HTR-8/SVneo (cell line): ENCODE data around the gene WDR33.

Experiments
- DNase-seq: peaks from one replicate; pipeline ENCODE4 v3.0.0; 2011; ENCODE audit warnings: low spot score, mixed read lengths; ENCODE audit not compliant: insufficient read length
- FAIRE-seq: peaks from 2 replicates; lab custom pipeline; 2011; peaks lifted over from hg19 to GRCh38; lab: Jason Lieb, UNC

Gene WDR33

GRCh38 chr2:127701193-127701650, 109.7 kb downstream of the WDR33 start, which contains the start of gene SFT2D3:
SFT2D3 (plus strand) TSS chr2:127701497; CDS start chr2:127701529, 32 bp downstream.
- DNase-seq = peak; percentile 95
- FAIRE-seq = peak; percentile 65

- FAIRE-seq (peak; percentile 40), DNase-seq (peak; percentile 10)
Observed at GRCh38 chr2:127700527-127701192, 110.3 kb downstream of the WDR33 start.

- FAIRE-seq (no peak), DNase-seq (no peak)
Observed at GRCh38 chr2:127698553-127699355, 112.2 kb downstream of the WDR33 start.

- FAIRE-seq = no peak
- DNase-seq = no peak
Observed at GRCh38 chr2:127697482-127698180, 113.3 kb downstream of the WDR33 start.

GRCh38 chr2:127695491-127696472, 115.2 kb downstream of the WDR33 start:
- FAIRE-seq = no peak
- no peak for DNase-seq

GRCh38 chr2:127694986-127695385, 116.0 kb downstream of the WDR33 start:
- FAIRE-seq = no peak
- no peak for DNase-seq

GRCh38 chr2:127690696-127691095, 120.3 kb downstream of the WDR33 start:
- FAIRE-seq (no peak), DNase-seq (no peak)

GRCh38 chr2:127688405-127688804, 122.6 kb downstream of the WDR33 start:
- DNase-seq (no peak), FAIRE-seq (no peak)

- no peak for FAIRE-seq
- no peak for DNase-seq
Observed at GRCh38 chr2:127685410-127686080, 125.4 kb downstream of the WDR33 start.

- DNase-seq = no peak
- FAIRE-seq = peak; percentile 23
Observed at GRCh38 chr2:127683757-127684156, 127.2 kb downstream of the WDR33 start.

GRCh38 chr2:127683056-127683455, 127.9 kb downstream of the WDR33 start:
- FAIRE-seq = no peak
- DNase-seq = no peak

GRCh38 chr2:127681976-127682857, 128.8 kb downstream of the WDR33 start:
- FAIRE-seq (no peak), DNase-seq (no peak)

- DNase-seq = no peak
- FAIRE-seq = no peak
Observed at GRCh38 chr2:127681288-127681804, 129.6 kb downstream of the WDR33 start.

GRCh38 chr2:127680706-127681287, 130.2 kb downstream of the WDR33 start:
- FAIRE-seq (no peak), DNase-seq (no peak)

GRCh38 chr2:127679680-127680361, 131.2 kb downstream of the WDR33 start:
- FAIRE-seq (no peak), DNase-seq (no peak)

GRCh38 chr2:127678991-127679390, 132.0 kb downstream of the WDR33 start:
- DNase-seq (no peak), FAIRE-seq (no peak)

- no peak for DNase-seq
- FAIRE-seq = no peak
Observed at GRCh38 chr2:127678531-127678930, 132.4 kb downstream of the WDR33 start.
